ENCODE results near the gene DBP. TPM values are rescaled to one million over a fixed set of nuclear protein-coding genes. Genes with fewer than 3 reads are reported as not detected.
A peak's percentile ranks its signal among the peaks of the same experiment; 100 is the strongest.

The DBP gene
- total and polyA plus RNA-seq, 2 of the 13 experiments (the other 11 are each of a cell fraction or from before 2014, with no cell fraction given), result 1.7 to 5.8 TPM

GRCh38 chr19:48624067-48624594, 13.0 kb downstream of the DBP start (continued):
- TF ChIP-seq ZNF280D (CRISPR knock-in tag; IDR thresholded peaks at IDR 0.05), result no peak
- TF ChIP-seq ZNF317 (CRISPR knock-in tag; IDR thresholded peaks at IDR 0.05), result no peak
- no peak for TF ChIP-seq ZSCAN5A (CRISPR knock-in tag; IDR thresholded peaks at IDR 0.05; ENCODE audit: borderline replicate concordance)
- peak; percentile 40; the same call in 1 of the 2 replicates for TF ChIP-seq ZNF143 (CRISPR knock-in tag; IDR thresholded peaks at IDR 0.05)
- no peak for TF ChIP-seq DBP (CRISPR knock-in tag; IDR thresholded peaks at IDR 0.05; ENCODE audit: not compliant biosample characterization)
- no peak for TF ChIP-seq HNF1B (CRISPR knock-in tag; IDR thresholded peaks at IDR 0.05)
- 0 out of 2 replicates have a peak, but pooled peaks have one; percentile 55 for TF ChIP-seq GMEB2 (CRISPR knock-in tag; IDR thresholded peaks at IDR 0.05; ENCODE audit: low read depth)
- no peak for TF ChIP-seq ZBTB8A (CRISPR knock-in tag; IDR thresholded peaks at IDR 0.05; ENCODE audit: borderline replicate concordance, low read depth)
- no peak for TF ChIP-seq ARNT2 (CRISPR knock-in tag; IDR thresholded peaks at IDR 0.05; ENCODE audit: low read depth)
- TF ChIP-seq ZBTB26 (CRISPR knock-in tag; IDR thresholded peaks at IDR 0.05; ENCODE audit: borderline replicate concordance), result no peak
- TF ChIP-seq ZMAT3 (CRISPR knock-in tag; conservative IDR thresholded peaks at IDR 0.05), result no peak
- TF ChIP-seq NR2F2 (IDR thresholded peaks at IDR 0.05; ENCODE audit: borderline replicate concordance, low read depth), result no peak
- no peak for TF ChIP-seq ZKSCAN5 (CRISPR knock-in tag; IDR thresholded peaks at IDR 0.05)
- TF ChIP-seq ZNF3 (CRISPR knock-in tag; IDR thresholded peaks at IDR 0.05), result no peak
- TF ChIP-seq SRSF1 (optimal IDR thresholded peaks at IDR 0.05; ENCODE audit: low read depth, low read length), result peak; percentile 72
- TF ChIP-seq ZKSCAN8 (CRISPR knock-in tag; IDR thresholded peaks at IDR 0.05; ENCODE audit: borderline replicate concordance), result no peak
- no peak for TF ChIP-seq NFE2L2 (IDR thresholded peaks at IDR 0.05; ENCODE audit: low read length)
- TF ChIP-seq NFYB (CRISPR knock-in tag; IDR thresholded peaks at IDR 0.05), result peak; percentile 84
- TF ChIP-seq ZNF296 (CRISPR knock-in tag; conservative IDR thresholded peaks at IDR 0.05), result no peak
- no peak for TF ChIP-seq KLF13 (CRISPR knock-in tag; IDR thresholded peaks at IDR 0.05)
- no peak for TF ChIP-seq ELF3 (CRISPR knock-in tag; IDR thresholded peaks at IDR 0.05)

Measured in HepG2 (cell line).